WI38 (cell line): Measurements from ENCODE around the gene BIN1.
"Not testable (repeated sequence)": the region's sequence is repeated elsewhere in the genome, so short reads cannot be mapped to it uniquely, and the experiment has no call there.

Experiments
- H3K4me3 ChIP-seq: 2 replicates; pipeline ENCODE4 v1.5.1; 2011; ENCODE audit warnings: low read depth, mild to moderate bottlenecking, control low read depth, low read length
- TF ChIP-seq, protein P1 (sequence below): IDR thresholded peaks from 2 replicates; pipeline ENCODE4 v1.5.1; 2012; ENCODE audit warnings: low read depth, mild to moderate bottlenecking, control low read depth, low read length

BIN1 gene

GRCh38 chr2:127037476-127037875, 69.5 kb downstream of the BIN1 start:
- no peak overlapping the region for H3K4me3 ChIP-seq
- TF ChIP-seq, protein P1, sequence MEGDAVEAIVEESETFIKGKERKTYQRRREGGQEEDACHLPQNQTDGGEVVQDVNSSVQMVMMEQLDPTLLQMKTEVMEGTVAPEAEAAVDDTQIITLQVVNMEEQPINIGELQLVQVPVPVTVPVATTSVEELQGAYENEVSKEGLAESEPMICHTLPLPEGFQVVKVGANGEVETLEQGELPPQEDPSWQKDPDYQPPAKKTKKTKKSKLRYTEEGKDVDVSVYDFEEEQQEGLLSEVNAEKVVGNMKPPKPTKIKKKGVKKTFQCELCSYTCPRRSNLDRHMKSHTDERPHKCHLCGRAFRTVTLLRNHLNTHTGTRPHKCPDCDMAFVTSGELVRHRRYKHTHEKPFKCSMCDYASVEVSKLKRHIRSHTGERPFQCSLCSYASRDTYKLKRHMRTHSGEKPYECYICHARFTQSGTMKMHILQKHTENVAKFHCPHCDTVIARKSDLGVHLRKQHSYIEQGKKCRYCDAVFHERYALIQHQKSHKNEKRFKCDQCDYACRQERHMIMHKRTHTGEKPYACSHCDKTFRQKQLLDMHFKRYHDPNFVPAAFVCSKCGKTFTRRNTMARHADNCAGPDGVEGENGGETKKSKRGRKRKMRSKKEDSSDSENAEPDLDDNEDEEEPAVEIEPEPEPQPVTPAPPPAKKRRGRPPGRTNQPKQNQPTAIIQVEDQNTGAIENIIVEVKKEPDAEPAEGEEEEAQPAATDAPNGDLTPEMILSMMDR, result no peak

DNA sequence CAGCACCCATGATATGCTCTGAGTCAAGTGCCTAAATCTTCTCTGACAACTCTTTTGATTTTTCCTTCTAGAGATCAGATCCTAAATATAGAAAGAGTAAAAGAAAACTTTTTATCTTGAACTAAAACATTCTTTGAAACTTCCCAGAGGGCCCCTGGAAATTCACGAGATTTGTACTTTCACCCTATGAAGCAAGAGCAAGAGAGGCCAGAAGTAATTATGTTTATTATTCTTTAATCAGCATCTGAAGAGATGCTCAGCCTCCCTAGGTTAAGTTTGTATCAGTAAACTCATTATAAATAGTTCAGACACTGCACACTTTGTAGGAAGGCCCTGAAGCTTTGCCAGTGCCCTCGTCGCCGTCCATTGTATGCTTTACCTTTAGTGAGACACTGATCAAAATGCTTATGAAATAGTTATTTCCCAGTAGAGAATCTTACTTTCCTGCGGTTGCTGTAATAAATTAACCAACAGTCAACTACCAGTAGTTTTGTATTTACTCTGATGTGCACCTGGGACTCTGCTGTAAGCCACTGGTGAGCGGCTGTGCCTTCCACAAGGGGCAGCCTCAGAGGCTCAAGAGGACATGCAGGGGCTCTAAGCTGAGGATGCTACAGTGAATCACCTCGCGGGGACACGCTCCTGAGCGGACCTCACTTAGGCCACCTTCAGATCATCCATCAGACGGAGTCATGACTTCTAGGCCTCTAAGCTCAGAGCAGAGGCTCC, 71.9 kb downstream of the BIN1 start:
- TF ChIP-seq, protein P1, result no peak
- H3K4me3 ChIP-seq, result no peak overlapping the region

DNA sequence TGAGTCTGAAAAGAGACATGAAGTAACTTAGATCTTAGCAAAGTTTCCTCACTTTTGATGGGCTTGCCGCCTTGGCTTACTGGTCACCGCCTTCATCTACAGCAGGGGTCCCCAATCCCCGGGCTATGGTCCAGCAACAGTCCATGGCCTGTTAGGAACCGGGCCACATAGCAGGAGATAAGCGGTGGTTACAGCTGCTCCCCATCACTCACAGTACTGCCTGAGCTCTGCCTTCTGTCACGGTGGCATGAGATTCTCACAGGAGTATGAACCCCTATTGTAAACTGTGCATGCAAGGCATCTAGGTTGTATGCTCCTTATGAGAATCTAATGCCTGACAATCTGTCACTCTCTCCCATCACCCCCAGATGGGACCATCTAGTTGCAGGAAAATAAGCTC, 72.9 kb downstream of the BIN1 start:
- no peak overlapping the region for H3K4me3 ChIP-seq
- TF ChIP-seq, protein P1, result no peak

DNA sequence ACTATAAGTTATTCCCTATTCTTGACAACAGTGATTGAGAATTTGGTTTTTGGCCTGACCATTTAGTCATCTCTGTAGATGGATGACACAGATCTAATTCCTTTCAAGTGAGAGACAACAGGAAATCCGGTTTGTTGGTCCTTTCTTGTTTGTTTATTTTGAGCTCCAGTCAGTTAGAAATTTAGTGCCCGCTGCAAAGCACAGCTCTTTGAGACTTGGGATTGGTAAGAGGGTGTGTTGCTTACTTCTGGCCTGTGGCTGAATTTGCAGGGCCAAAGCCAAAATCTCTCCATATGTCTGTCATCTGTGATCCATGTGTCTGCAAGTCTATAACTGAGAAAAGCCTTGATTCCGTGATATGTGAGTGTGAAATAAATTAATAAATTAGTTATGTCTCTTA, 74.3 kb downstream of the BIN1 start:
- TF ChIP-seq, protein P1, result no peak
- no peak overlapping the region for H3K4me3 ChIP-seq

GRCh38 chr2:127029350-127030051, 77.5 kb downstream of the BIN1 start:
- TF ChIP-seq, protein P1, result no peak
- H3K4me3 ChIP-seq, result no peak overlapping the region

GRCh38 chr2:127028745-127029144, 78.2 kb downstream of the BIN1 start:
- H3K4me3 ChIP-seq, result not testable (repeated sequence)

- TF ChIP-seq, protein P1, result no peak
- H3K4me3 ChIP-seq, result no peak overlapping the region
These were observed 79.2 kb downstream of the BIN1 start for GRCh38 chr2:127027715-127028114.
